ENCODE measurements around the gene PRKACB.
"Not testable (repeated sequence)": the region's sequence is repeated elsewhere in the genome, so short reads cannot be mapped to it uniquely, and the experiment has no call there.

The PRKACB gene

GRCh38 chr1:84143796-84144565 is at the start of gene PRKACB:
TSS of gene PRKACB (plus strand) at chr1:84144271. CDS start at chr1:84144362, 91 bp downstream.
- intact Hi-C loops (cut with DNase I; ENCODE audit: low total_unique reads): loop anchor here (10.0 kb wide), 1 partner anchor 461 kb away; no protein-coding TSS in a partner anchor

GRCh38 chr1:84095308-84095707 is 48.8 kb upstream of the PRKACB start:
- H3K4me1 ChIP-seq: peaks cover 0 to 11% (median 3%) of the 10 kb centered on the region in 4 donors
- TF ChIP-seq CTCF (IDR thresholded peaks at IDR 0.05): no peak
- no peak for DNase-seq
- intact Hi-C loops (cut with DNase I; ENCODE audit: low total_unique reads): no loop called here
- no peaks in the 10 kb centered on the region for H3K36me3 ChIP-seq
- no peak overlapping the region for H3K27ac ChIP-seq
- no peaks in the 10 kb centered on the region for H3K27me3 ChIP-seq
- H3K9me3 ChIP-seq: no peaks in the 10 kb centered on the region
- H3K4me3 ChIP-seq: no peak overlapping the region

More at GRCh38 chr1:84143796-84144565, at the start of gene PRKACB:
- Histone ChIP-seq H3K27me3 (no peaks in the 10 kb centered on the region), H3K4me3 (no peak within 1 kb of the TSS), H3K4me1 (no peaks in the 10 kb centered on the region), H3K36me3 (no peaks in the 10 kb centered on the region), H3K9me3 (peaks cover 0 to 4% (median 0%) of the 10 kb centered on the region in 3 donors), H3K27ac (no peak within 1 kb of the TSS)
- DNase-seq: no peak
- TF ChIP-seq CTCF (IDR thresholded peaks at IDR 0.05): no peak

- H3K27me3 ChIP-seq: no peaks in the 10 kb centered on the region
- peaks cover 0 to 8% (median 0%) of the 10 kb centered on the region in 4 donors for H3K4me1 ChIP-seq
- intact Hi-C loops (cut with DNase I; ENCODE audit: low total_unique reads): no loop called here
- H3K4me3 ChIP-seq: no peak overlapping the region
- no peak for DNase-seq
- no peaks in the 10 kb centered on the region for H3K36me3 ChIP-seq
- no peak for TF ChIP-seq CTCF (IDR thresholded peaks at IDR 0.05)
- peak overlapping the region in 1 of 2 donors; percentile 55 for H3K27ac ChIP-seq
- H3K9me3 ChIP-seq: no peaks in the 10 kb centered on the region
Observed at GRCh38 chr1:84096176-84096575, 47.9 kb upstream of the PRKACB start.

GRCh38 chr1:84101204-84101603 is 42.9 kb upstream of the PRKACB start:
- H3K36me3 ChIP-seq: no peaks in the 10 kb centered on the region
- no peak overlapping the region for H3K27ac ChIP-seq
- H3K27me3 ChIP-seq: no peaks in the 10 kb centered on the region
- H3K9me3 ChIP-seq: no peaks in the 10 kb centered on the region
- DNase-seq: no peak
- no peak for TF ChIP-seq CTCF (IDR thresholded peaks at IDR 0.05)
- peaks cover 0 to 12% (median 6%) of the 10 kb centered on the region in 4 donors for H3K4me1 ChIP-seq
- no peak overlapping the region for H3K4me3 ChIP-seq
- intact Hi-C loops (cut with DNase I; ENCODE audit: low total_unique reads): no loop called here

GRCh38 chr1:84103197-84103992 is 40.7 kb upstream of the PRKACB start:
- Histone ChIP-seq H3K9me3 (no peaks in the 10 kb centered on the region), H3K36me3 (no peaks in the 10 kb centered on the region), H3K27ac (no peak overlapping the region), H3K4me3 (no peak overlapping the region), H3K27me3 (no peaks in the 10 kb centered on the region), H3K4me1 (peaks cover 0 to 8% (median 6%) of the 10 kb centered on the region in 4 donors)
- no peak for TF ChIP-seq CTCF (IDR thresholded peaks at IDR 0.05)
- intact Hi-C loops (cut with DNase I; ENCODE audit: low total_unique reads): no loop called here
- DNase-seq: peak; percentile 23 to 73

- H3K27ac ChIP-seq; H3K27me3 ChIP-seq; intact Hi-C loops (cut with DNase I; ENCODE audit: low total_unique reads); H3K4me3 ChIP-seq; H3K36me3 ChIP-seq; DNase-seq; H3K9me3 ChIP-seq: not testable (repeated sequence)
- H3K4me1 ChIP-seq: peaks cover 0 to 11% (median 6%) of the 10 kb centered on the region in 4 donors
Observed at GRCh38 chr1:84107538-84107937, 36.5 kb upstream of the PRKACB start.
